Lower leg skin (tissue), 4 donors: Measurements from ENCODE around the gene HARBI1. TPM values are rescaled to one million over a fixed set of nuclear protein-coding genes. Genes with fewer than 3 reads are reported as not detected.
A peak's percentile ranks its signal among the peaks of the same experiment; 100 is the strongest.

Experiments
- DNase-seq, 2 donors: peaks; one replicate each; pipeline ENCODE4 v3.0.0-alpha.2; 2019; ENCODE audit warnings: low spot score in 2 of 2
- H3K4me3 ChIP-seq: fragments of 200-600 bp; sonication (generic); 2 replicates; pipeline ENCODE4 v1.5.1; 2017; ENCODE audit warnings: mild to moderate bottlenecking, low read depth; ENCODE audit not compliant: poor library complexity, severe bottlenecking
- POLR2A ChIP-seq, 2 donors: fragments of 450-650 bp; IDR thresholded peaks; one replicate each; pipeline ENCODE4 v1.6.1; 2016 to 2017; ENCODE audit warnings: antibody characterized with exemption in 2 of 2, mild to moderate bottlenecking in 1 of 2, moderate library complexity in 1 of 2
- WGBS, 2 donors: methylation state at CpG; one replicate each; pipeline ENCODE4 v1.1.5; 2018; 5-methylcytosine and 5-hydroxymethylcytosine counted together
- intact Hi-C: fragments of 100-400 bp; cut with DNase I; formaldehyde crosslinking; loops from one replicate; pipeline ENCODE4 v1.15.0; 2023; ENCODE audit warnings: low total_unique reads
- total RNA-seq, 4 donors: library from RNA; depleted of rRNA; stranded (reverse); fragments of >200 nt; gene quantifications; one replicate each; pipeline ENCODE4 v1.1.0, GENCODE V29; 2016
- TF ChIP-seq, protein P1 (sequence below), 3 donors: fragments of 450-650 bp; IDR thresholded peaks; one replicate each; pipeline ENCODE4 v1.5.1; 2016; ENCODE audit warnings: antibody characterized with exemption in 3 of 3, mild to moderate bottlenecking in 3 of 3, moderate library complexity in 2 of 3

The HARBI1 gene
- total RNA-seq, 4 donors from 2014 or later = 3.0 to 6.5 (median 4.8) TPM

- peak in 1 of 2 donors; percentile 68 for DNase-seq
- 2 to 3% methylated on average over 15 of the region's 15 CpGs for WGBS, 2 donors
- intact Hi-C loops = loop anchor here (10.0 kb wide), 1 partner anchor 52 kb away; no protein-coding TSS in a partner anchor
- no peak for TF ChIP-seq POLR2A (IDR thresholded peaks at IDR 0.05)
- TF ChIP-seq, protein P1, sequence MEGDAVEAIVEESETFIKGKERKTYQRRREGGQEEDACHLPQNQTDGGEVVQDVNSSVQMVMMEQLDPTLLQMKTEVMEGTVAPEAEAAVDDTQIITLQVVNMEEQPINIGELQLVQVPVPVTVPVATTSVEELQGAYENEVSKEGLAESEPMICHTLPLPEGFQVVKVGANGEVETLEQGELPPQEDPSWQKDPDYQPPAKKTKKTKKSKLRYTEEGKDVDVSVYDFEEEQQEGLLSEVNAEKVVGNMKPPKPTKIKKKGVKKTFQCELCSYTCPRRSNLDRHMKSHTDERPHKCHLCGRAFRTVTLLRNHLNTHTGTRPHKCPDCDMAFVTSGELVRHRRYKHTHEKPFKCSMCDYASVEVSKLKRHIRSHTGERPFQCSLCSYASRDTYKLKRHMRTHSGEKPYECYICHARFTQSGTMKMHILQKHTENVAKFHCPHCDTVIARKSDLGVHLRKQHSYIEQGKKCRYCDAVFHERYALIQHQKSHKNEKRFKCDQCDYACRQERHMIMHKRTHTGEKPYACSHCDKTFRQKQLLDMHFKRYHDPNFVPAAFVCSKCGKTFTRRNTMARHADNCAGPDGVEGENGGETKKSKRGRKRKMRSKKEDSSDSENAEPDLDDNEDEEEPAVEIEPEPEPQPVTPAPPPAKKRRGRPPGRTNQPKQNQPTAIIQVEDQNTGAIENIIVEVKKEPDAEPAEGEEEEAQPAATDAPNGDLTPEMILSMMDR (IDR thresholded peaks at IDR 0.05) = no peak
- peak overlapping the region; percentile 100 for H3K4me3 ChIP-seq
These were observed 385 bp downstream of the HARBI1 start for GRCh38 chr11:46616551-46617133.

DNA sequence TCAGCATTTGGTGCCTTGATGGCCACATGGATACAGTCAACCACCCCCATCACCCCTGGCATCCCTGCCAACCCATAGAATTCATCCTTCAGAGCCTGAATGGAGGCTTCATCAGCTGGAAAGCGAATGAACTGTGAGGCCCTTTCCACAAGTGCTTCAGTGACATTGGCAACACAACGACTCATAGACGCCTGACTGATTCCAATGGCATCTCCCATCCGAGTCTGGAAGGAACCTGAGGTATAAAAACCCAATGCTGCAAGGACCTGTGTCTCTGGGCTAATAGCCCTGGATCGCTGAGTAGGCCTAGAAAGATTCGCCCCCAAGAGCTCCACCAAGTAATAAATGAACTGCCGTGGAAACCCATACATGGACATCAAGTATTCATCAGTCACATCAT lies 1.3 kb downstream of the HARBI1 start:
- WGBS, 2 donors = 93 to 95% methylated on average over 7 of the region's 7 CpGs
- no peak for TF ChIP-seq POLR2A (IDR thresholded peaks at IDR 0.05)
- TF ChIP-seq, protein P1 (IDR thresholded peaks at IDR 0.05) = no peak
- intact Hi-C loops = loop anchor here (10.0 kb wide), 1 partner anchor 51 kb away; no protein-coding TSS in a partner anchor
- H3K4me3 ChIP-seq = no peak overlapping the region
- DNase-seq = no peak

DNA sequence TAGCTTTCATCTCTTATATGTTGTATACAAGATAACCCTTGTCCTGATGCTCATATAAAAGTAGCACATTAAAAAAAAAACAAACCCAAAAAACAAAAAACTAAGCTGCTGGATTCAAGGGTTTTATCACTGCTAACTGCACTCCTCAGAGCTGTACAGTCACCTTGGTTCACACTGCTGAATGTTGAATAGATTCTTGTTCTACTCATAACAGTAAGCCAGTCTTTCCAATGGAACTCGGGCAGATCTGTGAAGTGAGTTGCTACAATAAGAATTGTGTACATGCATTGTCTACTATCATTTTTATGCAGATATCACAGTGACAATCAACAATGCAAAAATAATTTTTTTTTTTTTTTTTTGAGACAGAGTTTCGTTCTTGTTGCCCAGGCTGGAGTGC lies 4.7 kb downstream of the HARBI1 start:
- WGBS, 2 donors = 84 to 85% methylated on average over 2 of the region's 2 CpGs
- TF ChIP-seq POLR2A (IDR thresholded peaks at IDR 0.05) = no peak
- TF ChIP-seq, protein P1 (IDR thresholded peaks at IDR 0.05) = no peak
- intact Hi-C loops = loop anchor here (10.0 kb wide), 1 partner anchor 48 kb away; no protein-coding TSS in a partner anchor
- H3K4me3 ChIP-seq = no peak overlapping the region
- no peak for DNase-seq

DNA sequence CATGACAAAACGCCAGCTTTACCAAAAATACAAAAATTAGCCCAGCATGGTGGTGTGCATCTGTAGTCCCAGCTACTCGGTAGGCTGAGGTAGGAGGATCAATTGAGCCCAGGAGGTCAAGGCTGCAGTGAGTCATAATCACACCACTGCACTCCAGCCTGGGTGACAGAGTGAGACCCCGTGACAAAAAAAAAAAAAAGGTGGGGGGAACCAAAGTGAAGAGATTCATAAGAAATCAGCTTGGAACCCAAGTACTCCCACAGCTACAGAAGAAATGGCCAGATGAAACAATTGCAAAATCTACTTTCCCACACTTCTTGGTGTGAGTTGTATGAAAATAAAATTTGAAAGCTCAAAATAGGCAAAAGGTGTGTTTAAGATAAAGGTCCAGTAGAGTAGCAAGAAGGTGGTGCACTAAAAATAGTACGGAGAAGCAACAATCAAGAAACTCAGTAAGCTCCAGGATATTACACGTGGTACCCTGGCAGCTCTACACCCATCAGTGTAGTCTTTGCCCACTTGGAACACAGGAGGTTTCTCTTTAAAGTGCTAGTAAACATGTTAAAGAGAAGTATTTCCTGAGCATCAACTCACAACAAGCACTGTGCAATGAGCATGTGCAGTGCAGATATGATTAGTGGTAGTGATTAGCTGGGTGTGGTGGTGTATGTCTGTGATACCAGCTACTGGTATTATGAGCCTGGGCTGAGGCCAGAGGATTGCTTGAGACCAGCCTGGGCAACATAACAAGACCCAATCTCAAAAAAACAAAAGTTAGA lies 5.3 kb downstream of the HARBI1 start:
- no peak for TF ChIP-seq POLR2A (IDR thresholded peaks at IDR 0.05)
- TF ChIP-seq, protein P1 (IDR thresholded peaks at IDR 0.05) = no peak
- intact Hi-C loops = loop anchor here (10.0 kb wide), 1 partner anchor 47 kb away; no protein-coding TSS in a partner anchor
- WGBS, 2 donors = 69 to 73% methylated on average over 5 of the region's 5 CpGs

GRCh38 chr11:46609386-46609785 lies 7.6 kb downstream of the HARBI1 start:
- TF ChIP-seq POLR2A (IDR thresholded peaks at IDR 0.05) = no peak
- TF ChIP-seq, protein P1 (IDR thresholded peaks at IDR 0.05) = no peak
- DNase-seq = no peak
- intact Hi-C loops = no loop called here
- no peak overlapping the region for H3K4me3 ChIP-seq
- 91 to 94% methylated on average over 6 of the region's 6 CpGs for WGBS, 2 donors

More for the DNA sequence above, 5.3 kb downstream of the HARBI1 start:
- no peak for DNase-seq
- H3K4me3 ChIP-seq = no peak overlapping the region
